ENCODE data around the gene TAS2R41.
"Not testable (repeated sequence)": the region's sequence is repeated elsewhere in the genome, so short reads cannot be mapped to it uniquely, and the experiment has no call there.

Gene TAS2R41

GRCh38 chr7:143519411-143520131 is 41.9 kb downstream of the TAS2R41 start:
- DNase-seq (ENCODE audit: low spot score) = no peak

- DNase-seq (ENCODE audit: low spot score) = not testable (repeated sequence)
These were observed 44.7 kb downstream of the TAS2R41 start for GRCh38 chr7:143522309-143522916.

Data from D341Med (cell line).